GM19467 (cell line): ENCODE results near the gene MTHFD1L.

Experiments used
- ATAC-seq: cut with Tn5 transposase; IDR thresholded peaks from one replicate; pipeline ENCODE4 v1.9.1; 2021; ENCODE audit warnings: mild to moderate bottlenecking, moderate library complexity; ENCODE audit not compliant: unreplicated experiment

Gene MTHFD1L

GRCh38 chr6:150930841-150931240 lies 65.3 kb downstream of the MTHFD1L start:
- ATAC-seq, result no peak

- no peak for ATAC-seq
Observed at GRCh38 chr6:150931405-150931804, 65.9 kb downstream of the MTHFD1L start.

- ATAC-seq, result no peak
Observed at GRCh38 chr6:150932996-150933395, 67.5 kb downstream of the MTHFD1L start.

GRCh38 chr6:150934380-150934779 lies 68.9 kb downstream of the MTHFD1L start:
- ATAC-seq, result no peak

GRCh38 chr6:150936021-150936555 lies 70.6 kb downstream of the MTHFD1L start:
- ATAC-seq, result no peak

GRCh38 chr6:150937132-150937906 lies 71.8 kb downstream of the MTHFD1L start:
- ATAC-seq, result no peak

- ATAC-seq, result no peak
Observed at GRCh38 chr6:150939399-150939798, 73.9 kb downstream of the MTHFD1L start.

GRCh38 chr6:150940941-150941340 lies 75.4 kb downstream of the MTHFD1L start:
- ATAC-seq, result no peak

GRCh38 chr6:150949526-150949925 lies 84.0 kb downstream of the MTHFD1L start:
- ATAC-seq, result no peak

GRCh38 chr6:150953851-150954250 lies 88.3 kb downstream of the MTHFD1L start:
- ATAC-seq, result no peak

- ATAC-seq, result no peak
Observed at GRCh38 chr6:150959166-150959565, 93.7 kb downstream of the MTHFD1L start.

- no peak for ATAC-seq
Observed at GRCh38 chr6:150962436-150962835, 96.9 kb downstream of the MTHFD1L start.

- no peak for ATAC-seq
Observed at GRCh38 chr6:150964765-150965164, 99.3 kb downstream of the MTHFD1L start.

GRCh38 chr6:150966786-150967185 lies 101.3 kb downstream of the MTHFD1L start:
- no peak for ATAC-seq

GRCh38 chr6:150967381-150967780 lies 101.9 kb downstream of the MTHFD1L start:
- no peak for ATAC-seq

- no peak for ATAC-seq
Observed at GRCh38 chr6:150967910-150968309, 102.4 kb downstream of the MTHFD1L start.

GRCh38 chr6:150969901-150970300 lies 104.4 kb downstream of the MTHFD1L start:
- no peak for ATAC-seq

GRCh38 chr6:150971219-150971618 lies 105.7 kb downstream of the MTHFD1L start:
- no peak for ATAC-seq

- no peak for ATAC-seq
Observed at GRCh38 chr6:150975136-150975535, 109.6 kb downstream of the MTHFD1L start.

GRCh38 chr6:150977281-150977680 lies 111.8 kb downstream of the MTHFD1L start:
- ATAC-seq, result no peak

- no peak for ATAC-seq
Observed at GRCh38 chr6:150978624-150979023, 113.1 kb downstream of the MTHFD1L start.

GRCh38 chr6:150979826-150980350 lies 114.4 kb downstream of the MTHFD1L start:
- ATAC-seq, result no peak
